HepG2 (cell line): Measurements from ENCODE around the gene OFD1.

Source experiments
- ATM ChIP-seq: fragments of 450-650 bp; IDR thresholded peaks from 2 replicates; pipeline ENCODE4 v1.7.1; 2017; ENCODE audit warnings: mild to moderate bottlenecking, borderline replicate concordance
- EZH2 ChIP-seq: conservative IDR thresholded peaks from 2 replicates; pipeline ENCODE4 v1.6.1; 2012; ENCODE audit warnings: mild to moderate bottlenecking, low read depth, low read length, moderate library complexity
- FOXJ3 ChIP-seq: sonication (generic); formaldehyde crosslinking; IDR thresholded peaks from 2 replicates; pipeline ENCODE4 v1.4.0; 2020; ENCODE audit warnings: missing genetic modification reagents, mild to moderate bottlenecking, borderline replicate concordance
- KLF16 ChIP-seq, 2 experiments: sonication (generic) in 1 of 2; formaldehyde crosslinking in 1 of 2; IDR thresholded peaks; 2 replicates each; pipeline versions ENCODE4 v1.6.1 to v1.8.0; 2016 to 2023; ENCODE audit warnings: missing genetic modification reagents in 2 of 2, missing compliant biosample characterization in 1 of 2
- NR2F2 ChIP-seq: IDR thresholded peaks from 2 replicates; pipeline ENCODE4 v1.6.1; 2012; ENCODE audit warnings: low read depth, inconsistent platforms, borderline replicate concordance
- TOE1 ChIP-seq: sonication (generic); formaldehyde crosslinking; IDR thresholded peaks from 2 replicates; pipeline ENCODE4 v1.4.0; 2020; ENCODE audit warnings: mild to moderate bottlenecking, missing genetic modification reagents

DNA sequence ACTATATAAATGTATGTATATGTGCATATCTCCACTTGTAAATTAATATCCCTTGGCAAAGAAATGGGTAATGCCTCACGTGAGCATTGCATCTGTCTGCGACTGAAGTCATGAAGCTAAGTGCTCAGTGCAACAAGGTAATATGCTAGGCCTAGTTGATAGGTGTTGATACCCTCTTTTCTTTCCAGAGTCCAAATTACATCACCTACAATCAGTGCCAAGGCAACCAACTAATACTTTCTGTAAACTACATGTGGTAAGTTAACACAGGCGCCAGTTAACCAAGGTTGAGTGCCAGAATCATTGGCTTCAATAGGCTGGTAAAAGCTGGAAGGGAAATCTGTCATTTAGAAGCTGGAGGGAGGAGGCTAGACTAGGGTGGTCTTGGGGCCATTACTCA lies 41.3 kb downstream of the OFD1 start:
- no peak for TF ChIP-seq EZH2
- no peak for TF ChIP-seq KLF16 (CRISPR knock-in tag; IDR thresholded peaks at IDR 0.05)
- TF ChIP-seq NR2F2, result no peak
- TF ChIP-seq TOE1 (CRISPR knock-in tag), result no peak
- TF ChIP-seq FOXJ3, result no peak
- no peak for TF ChIP-seq ATM
